K562 (cell line): ENCODE measurements around the gene ST6GALNAC6. TPM values are rescaled to one million over a fixed set of nuclear protein-coding genes. Genes with fewer than 3 reads are reported as not detected.

Experiments
- CBX3 ChIP-seq, 2 experiments: IDR thresholded peaks; 1 replicate in 1 of 2; 2 replicates in 1 of 2; pipeline ENCODE4 v1.6.1; 2012; ENCODE audit warnings: inconsistent platforms in 2 of 2, low read length in 2 of 2, borderline replicate concordance in 1 of 2, control low read depth in 1 of 2
- CHD2 ChIP-seq: IDR thresholded peaks from 2 replicates; pipeline ENCODE4 v1.6.1; 2011; ENCODE audit warnings: low read depth, low read length
- CTCF ChIP-seq, 3 experiments: IDR thresholded peaks in 2 of 3; conservative IDR thresholded peaks in 1 of 3; 2 replicates each; pipeline ENCODE4 v1.5.1; 2011 to 2012; ENCODE audit warnings: low read length in 3 of 3, mild to moderate bottlenecking in 3 of 3, control low read depth in 2 of 3, improper control_type of control experiment in 1 of 3, inconsistent platforms in 1 of 3, low read depth in 1 of 3, mixed read lengths in 1 of 3, moderate library complexity in 1 of 3; ENCODE audit not compliant: insufficient read depth in 2 of 3
- CTCFL ChIP-seq: IDR thresholded peaks from 2 replicates; pipeline ENCODE4 v1.6.1; 2011; ENCODE audit warnings: borderline replicate concordance, low read depth, mild to moderate bottlenecking, moderate library complexity, low read length; ENCODE audit not compliant: insufficient read depth, poor library complexity, severe bottlenecking
- ETS1 ChIP-seq: conservative IDR thresholded peaks from 2 replicates; pipeline ENCODE4 v1.6.1; 2011; ENCODE audit warnings: low read depth, mild to moderate bottlenecking, low read length; ENCODE audit not compliant: control insufficient read depth
- PKNOX1 ChIP-seq: fragments of 450-650 bp; IDR thresholded peaks from 2 replicates; pipeline ENCODE4 v1.6.1; 2016
- SIN3A ChIP-seq, 2 experiments: fragments of 150-350 bp in 1 of 2; IDR thresholded peaks; 2 replicates each; pipeline ENCODE4 v1.6.1; 2011 to 2016; ENCODE audit warnings: borderline replicate concordance in 2 of 2, low read depth in 2 of 2, low read length in 2 of 2, mild to moderate bottlenecking in 2 of 2, moderate library complexity in 2 of 2; ENCODE audit not compliant: control insufficient read depth in 1 of 2
- TRIM24 ChIP-seq, 2 experiments: fragments of 450-650 bp; IDR thresholded peaks; 2 replicates each; pipeline ENCODE4 v1.6.1; 2016
- XRCC5 ChIP-seq: fragments of 200-400 bp; formaldehyde crosslinking; IDR thresholded peaks from 2 replicates; pipeline ENCODE4 v1.6.1; 2017; ENCODE audit warnings: low read depth, mild to moderate bottlenecking, low read length
- ZNF23 ChIP-seq: fragments of 250-450 bp; sonication (Bioruptor Pico); IDR thresholded peaks from 2 replicates; pipeline ENCODE4 v1.4.0; 2020; ENCODE audit warnings: mild to moderate bottlenecking
- polyA plus RNA-seq, 8 experiments: library from polyadenylated mRNA; depleted of rRNA in 4 of 8; stranded (reverse) in 5 of 8; unstranded in 3 of 8; fragments of >200 nt; fragmentation: Nextera tagmentation in 2 of 8; fragmentation: Illumina TruSeq in 1 of 8; extraction: Ambion mirVana in 2 of 8; extraction: Trizol in 1 of 8; gene quantifications; 2 replicates each; pipeline versions ENCODE4 v1.2.1 to v1.2.3, GENCODE V29; 2011 to 2014; ENCODE audit warnings: inconsistent platforms in 1 of 8, missing spikeins in 1 of 8
- total RNA-seq, 7 experiments: library from RNA; depleted of rRNA in 6 of 7; stranded (reverse); fragments of >200 nt in 6 of 7; fragmentation: Illumina TruSeq in 2 of 7; extraction: Trizol in 2 of 7; gene quantifications; 2 replicates each; pipeline versions ENCODE4 v1.2.1 to v1.2.3, GENCODE V29; 2011 to 2021; ENCODE audit warnings: low replicate concordance in 1 of 7

ST6GALNAC6 gene
- total and polyA plus RNA-seq, 9 of the 15 experiments (the other 6 are each of a cell fraction or from before 2014, with no cell fraction given), result 0.13 to 23.0 (median 14.5) TPM

- TF ChIP-seq TRIM24 (IDR thresholded peaks at IDR 0.05), result peak in 1 of 2 experiments; percentile 19; a peak in 1 of 4 replicates
- TF ChIP-seq CBX3 (IDR thresholded peaks at IDR 0.05; ENCODE audit: borderline replicate concordance in 1 of 2, low read length in 2 of 2), result no peak
- no peak for TF ChIP-seq ZNF23 (CRISPR knock-in tag)
- no peak for TF ChIP-seq XRCC5
- TF ChIP-seq ETS1, result no peak
- TF ChIP-seq CTCF (IDR thresholded peaks at IDR 0.05 in 2 of 3, conservative IDR thresholded peaks at IDR 0.05 in 1 of 3; ENCODE audit: insufficient read depth in 2 of 3, low read depth in 1 of 3, low read length in 3 of 3), result peak; percentile 59 to 69 (median 66)
- peak; percentile 36; the same call in 1 of the 2 replicates for TF ChIP-seq PKNOX1
- TF ChIP-seq SIN3A (IDR thresholded peaks at IDR 0.05; ENCODE audit: borderline replicate concordance in 2 of 2, control insufficient read depth in 1 of 2, low read depth in 2 of 2, low read length in 2 of 2), result no peak
- no peak for TF ChIP-seq CHD2
- peak; percentile 70 for TF ChIP-seq CTCFL
These were observed 19.0 kb upstream of the ST6GALNAC6 start (continued) for GRCh38 chr9:127918183-127919107.
